Transverse colon (tissue), 4 donors: ENCODE measurements around the gene FOXD3.

Experiments
- POLR2AphosphoS5 ChIP-seq, 3 donors: sonication (generic); formaldehyde crosslinking; IDR thresholded peaks; one replicate each; pipeline ENCODE4 v1.6.1; 2016; ENCODE audit warnings: antibody characterized with exemption in 3 of 3
- TF ChIP-seq, protein P1 (sequence below), 5 experiments: fragments of 200-600 bp in 3 of 5; fragments of 450-650 bp in 2 of 5; sonication (generic) in 3 of 5; IDR thresholded peaks; 1 replicate in 2 of 5; 2 replicates in 3 of 5; pipeline ENCODE4 v1.5.1; 2016 to 2017; ENCODE audit warnings: antibody characterized with exemption in 5 of 5, inconsistent platforms in 3 of 5, mild to moderate bottlenecking in 2 of 5, moderate library complexity in 1 of 5

GRCh38 chr1:63352736-63353135, 30.4 kb downstream of the FOXD3 start:
- no peak for TF ChIP-seq POLR2AphosphoS5 (IDR thresholded peaks at IDR 0.05)
- TF ChIP-seq, protein P1, sequence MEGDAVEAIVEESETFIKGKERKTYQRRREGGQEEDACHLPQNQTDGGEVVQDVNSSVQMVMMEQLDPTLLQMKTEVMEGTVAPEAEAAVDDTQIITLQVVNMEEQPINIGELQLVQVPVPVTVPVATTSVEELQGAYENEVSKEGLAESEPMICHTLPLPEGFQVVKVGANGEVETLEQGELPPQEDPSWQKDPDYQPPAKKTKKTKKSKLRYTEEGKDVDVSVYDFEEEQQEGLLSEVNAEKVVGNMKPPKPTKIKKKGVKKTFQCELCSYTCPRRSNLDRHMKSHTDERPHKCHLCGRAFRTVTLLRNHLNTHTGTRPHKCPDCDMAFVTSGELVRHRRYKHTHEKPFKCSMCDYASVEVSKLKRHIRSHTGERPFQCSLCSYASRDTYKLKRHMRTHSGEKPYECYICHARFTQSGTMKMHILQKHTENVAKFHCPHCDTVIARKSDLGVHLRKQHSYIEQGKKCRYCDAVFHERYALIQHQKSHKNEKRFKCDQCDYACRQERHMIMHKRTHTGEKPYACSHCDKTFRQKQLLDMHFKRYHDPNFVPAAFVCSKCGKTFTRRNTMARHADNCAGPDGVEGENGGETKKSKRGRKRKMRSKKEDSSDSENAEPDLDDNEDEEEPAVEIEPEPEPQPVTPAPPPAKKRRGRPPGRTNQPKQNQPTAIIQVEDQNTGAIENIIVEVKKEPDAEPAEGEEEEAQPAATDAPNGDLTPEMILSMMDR (IDR thresholded peaks at IDR 0.05), result no peak
